Mononuclear cell (primary cell): ENCODE data around the gene C1orf115. TPM values are rescaled to one million over a fixed set of nuclear protein-coding genes. Genes with fewer than 3 reads are reported as not detected.
"Not testable (repeated sequence)": the region's sequence is repeated elsewhere in the genome, so short reads cannot be mapped to it uniquely, and the experiment has no call there.

ENCODE experiments used
- H3K27me3 ChIP-seq: 2 replicates; pipeline ENCODE4 v1.6.0; 2011; ENCODE audit warnings: low read length, control low read depth; ENCODE audit not compliant: insufficient read depth
- H3K4me1 ChIP-seq: 2 replicates; pipeline ENCODE4 v1.5.1; 2011; ENCODE audit warnings: mild to moderate bottlenecking, low read length, control low read depth; ENCODE audit not compliant: insufficient read depth
- H3K4me3 ChIP-seq: 2 replicates; pipeline ENCODE4 v1.5.1; 2011; ENCODE audit warnings: mild to moderate bottlenecking, low read length, moderate library complexity
- H3K9me3 ChIP-seq: 2 replicates; pipeline ENCODE4 v1.5.1; 2011; ENCODE audit warnings: low read depth, mild to moderate bottlenecking, control low read depth, low read length
- total RNA-seq: library from RNA; depleted of rRNA; stranded (reverse); fragments of >200 nt; gene quantifications from one replicate; pipeline ENCODE4 v1.2.3, GENCODE V29; 2012

Gene C1orf115, protein sequence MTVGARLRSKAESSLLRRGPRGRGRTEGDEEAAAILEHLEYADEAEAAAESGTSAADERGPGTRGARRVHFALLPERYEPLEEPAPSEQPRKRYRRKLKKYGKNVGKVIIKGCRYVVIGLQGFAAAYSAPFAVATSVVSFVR
- total RNA-seq = 1.3 TPM

DNA sequence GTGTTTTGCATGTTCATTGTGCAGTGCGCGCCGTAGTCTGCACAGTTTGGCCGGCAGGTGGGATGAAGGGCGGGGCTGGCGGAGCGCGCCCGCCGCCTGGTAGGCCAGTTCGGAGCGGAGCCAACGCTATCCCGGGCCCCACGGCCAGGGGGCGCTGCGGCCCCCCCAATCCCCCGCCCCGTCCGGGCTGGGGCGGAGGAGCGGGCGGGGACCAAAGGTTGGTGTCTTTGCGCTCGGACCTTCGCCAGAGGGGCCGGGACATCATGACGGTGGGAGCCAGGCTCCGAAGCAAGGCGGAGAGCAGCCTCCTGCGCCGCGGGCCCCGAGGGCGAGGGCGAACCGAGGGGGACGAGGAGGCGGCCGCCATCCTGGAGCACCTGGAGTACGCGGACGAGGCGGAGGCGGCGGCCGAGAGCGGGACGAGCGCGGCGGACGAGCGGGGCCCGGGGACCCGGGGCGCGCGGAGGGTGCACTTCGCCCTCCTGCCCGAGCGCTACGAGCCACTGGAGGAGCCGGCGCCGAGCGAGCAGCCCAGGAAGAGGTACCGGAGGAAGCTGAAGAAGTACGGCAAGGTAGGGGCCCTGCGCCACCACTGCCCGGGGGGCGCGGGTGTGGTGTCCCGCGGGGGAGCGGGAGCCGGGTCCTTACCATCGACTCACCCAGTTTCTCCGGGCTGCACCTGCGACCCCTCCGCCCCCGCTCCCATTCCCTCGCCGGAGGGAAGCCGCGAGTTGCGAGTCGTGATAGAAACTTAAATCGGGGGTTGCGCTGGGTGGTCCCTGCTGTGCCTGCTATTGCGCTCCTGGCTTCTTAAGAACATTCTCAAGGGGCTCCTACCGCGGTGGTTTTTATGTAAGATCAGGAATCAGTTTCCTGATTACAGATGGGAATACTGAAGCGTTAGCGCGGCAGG, at the start of gene C1orf115:
Gene C1orf115 (plus strand): TSS at position 224 of the 913 bp plus-strand sequence. CDS start 40 bp downstream, at position 264.
- Histone ChIP-seq H3K4me1 (peaks cover 13% of the 10 kb centered on the region), H3K27me3 (peaks cover 30% of the 10 kb centered on the region), H3K4me3 (peak within 1 kb of the TSS; percentile 41), H3K9me3 (no peaks in the 10 kb centered on the region)

- Histone ChIP-seq H3K4me1 (no peaks in the 10 kb centered on the region), H3K9me3 (no peaks in the 10 kb centered on the region), H3K27me3 (no peaks in the 10 kb centered on the region), H3K4me3 (no peak overlapping the region)
These were observed 47.9 kb upstream of the C1orf115 start for GRCh38 chr1:220642285-220642684.

DNA sequence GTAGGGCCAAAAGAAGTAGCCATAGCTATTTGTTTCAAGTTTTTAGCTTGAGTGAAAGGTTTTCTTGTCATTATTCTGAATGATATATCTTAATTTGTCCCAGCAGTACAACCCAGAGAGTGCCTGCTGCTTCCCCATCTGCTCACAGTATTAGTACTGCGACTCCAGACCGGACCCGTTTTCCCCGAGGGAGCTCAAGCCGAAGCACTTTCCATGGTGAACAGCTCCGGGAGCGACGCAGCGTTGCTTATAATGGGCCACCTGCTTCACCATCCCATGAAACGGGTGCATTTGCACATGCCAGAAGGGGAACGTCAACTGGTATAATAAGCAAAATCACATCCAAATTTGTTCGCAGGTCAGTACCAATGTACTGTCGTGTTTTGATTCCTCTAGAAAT, 37.2 kb upstream of the C1orf115 start:
- Histone ChIP-seq H3K27me3 (no peaks in the 10 kb centered on the region), H3K9me3 (no peaks in the 10 kb centered on the region)

DNA sequence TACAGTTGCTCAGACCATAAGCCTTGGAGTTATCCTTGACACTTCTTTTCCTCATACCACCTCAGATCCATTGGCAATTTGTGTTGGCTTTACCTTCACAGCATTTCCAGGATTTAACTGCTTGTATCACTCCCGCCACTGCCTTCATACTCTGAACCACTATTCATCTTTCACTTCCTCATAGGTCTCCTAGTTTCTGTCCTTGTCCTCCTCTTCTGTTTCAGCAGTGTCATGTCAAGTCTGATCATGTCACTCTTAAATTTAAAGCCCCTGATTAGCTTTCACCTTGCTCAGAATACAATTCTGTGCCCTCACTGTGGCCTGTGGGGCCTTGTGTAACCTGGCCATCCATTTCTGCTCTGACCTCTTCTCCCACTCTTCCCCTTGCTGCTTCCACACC, 34.7 kb upstream of the C1orf115 start:
- Histone ChIP-seq H3K9me3 (no peaks in the 10 kb centered on the region), H3K4me3 (no peak overlapping the region), H3K4me1 (no peaks in the 10 kb centered on the region)

More for the DNA sequence above, 37.2 kb upstream of the C1orf115 start:
- H3K4me3 ChIP-seq = no peak overlapping the region
- no peaks in the 10 kb centered on the region for H3K4me1 ChIP-seq

GRCh38 chr1:220655961-220656740, 34.0 kb upstream of the C1orf115 start:
- Histone ChIP-seq H3K4me1 (no peaks in the 10 kb centered on the region), H3K27me3 (no peaks in the 10 kb centered on the region), H3K4me3 (no peak overlapping the region), H3K9me3 (no peaks in the 10 kb centered on the region)

More for the DNA sequence above, 34.7 kb upstream of the C1orf115 start:
- H3K27me3 ChIP-seq = no peaks in the 10 kb centered on the region

DNA sequence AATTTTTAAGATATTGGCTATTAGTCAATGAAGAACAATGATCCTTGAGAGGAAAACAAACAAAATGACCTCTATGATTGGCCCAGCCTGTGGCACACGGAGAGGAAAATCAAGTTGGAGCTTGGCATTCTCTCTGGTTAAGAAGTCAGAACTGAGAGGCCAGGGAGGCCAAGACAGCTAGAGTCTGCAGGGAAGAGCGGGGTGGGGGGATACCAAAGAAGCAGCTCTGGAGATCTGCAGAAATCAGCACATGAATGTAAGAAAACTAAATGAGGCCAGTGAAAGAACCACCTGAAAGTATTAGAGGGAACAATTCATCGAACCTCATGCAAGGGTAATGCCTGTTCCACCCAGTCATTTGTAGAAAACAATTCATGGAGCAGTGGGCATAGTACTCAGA, 23.8 kb upstream of the C1orf115 start:
- H3K4me1 ChIP-seq = no peaks in the 10 kb centered on the region
- H3K27me3 ChIP-seq = no peaks in the 10 kb centered on the region
- no peaks in the 10 kb centered on the region for H3K9me3 ChIP-seq
- no peak overlapping the region for H3K4me3 ChIP-seq

- no peaks in the 10 kb centered on the region for H3K4me1 ChIP-seq
- H3K27me3 ChIP-seq = no peaks in the 10 kb centered on the region
- no peak overlapping the region for H3K4me3 ChIP-seq
- H3K9me3 ChIP-seq = no peaks in the 10 kb centered on the region
These were observed 21.2 kb upstream of the C1orf115 start for GRCh38 chr1:220669005-220669404.

DNA sequence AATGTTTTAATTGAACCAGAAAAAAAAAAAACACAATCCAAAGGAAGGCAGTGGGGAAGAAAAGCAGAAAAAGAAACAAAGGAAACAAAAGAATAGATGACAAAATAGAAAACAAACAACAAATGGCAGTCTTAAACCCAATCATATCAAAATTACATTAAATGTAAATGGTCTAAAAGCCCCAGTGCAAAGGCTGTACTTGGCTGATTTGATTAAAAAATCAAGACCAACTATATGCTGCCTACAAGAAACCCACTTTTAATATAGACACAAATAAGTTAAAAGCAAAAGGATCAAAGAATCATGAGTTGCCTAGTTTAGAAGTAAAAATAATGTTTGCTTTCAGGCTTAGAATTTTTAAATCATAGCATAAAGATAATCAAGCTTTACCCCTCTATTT, 19.8 kb upstream of the C1orf115 start:
- no peak overlapping the region for H3K4me3 ChIP-seq
- no peaks in the 10 kb centered on the region for H3K9me3 ChIP-seq
- H3K27me3 ChIP-seq = no peaks in the 10 kb centered on the region
- H3K4me1 ChIP-seq = no peaks in the 10 kb centered on the region

DNA sequence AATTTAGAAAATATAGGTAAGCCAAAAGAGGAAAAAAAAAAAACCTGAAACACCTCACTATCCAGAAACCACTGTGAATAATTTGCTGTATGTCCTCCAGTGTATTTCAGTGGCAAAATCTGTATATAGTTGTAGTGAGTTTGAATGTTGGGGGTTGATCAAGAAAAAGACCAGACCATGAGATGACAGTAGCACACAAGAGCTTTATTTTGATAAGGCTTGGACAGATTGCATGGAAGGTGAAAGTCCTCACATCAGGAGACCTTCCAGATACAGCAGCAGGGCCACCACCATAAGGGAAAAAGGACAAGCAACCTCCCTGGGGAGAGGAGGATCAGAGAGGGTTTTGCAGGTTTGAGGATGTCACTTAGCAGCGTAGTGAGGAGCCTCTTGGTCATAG, 16.2 kb upstream of the C1orf115 start:
- no peaks in the 10 kb centered on the region for H3K9me3 ChIP-seq
- no peaks in the 10 kb centered on the region for H3K27me3 ChIP-seq
- H3K4me3 ChIP-seq = no peak overlapping the region
- H3K4me1 ChIP-seq = no peaks in the 10 kb centered on the region

DNA sequence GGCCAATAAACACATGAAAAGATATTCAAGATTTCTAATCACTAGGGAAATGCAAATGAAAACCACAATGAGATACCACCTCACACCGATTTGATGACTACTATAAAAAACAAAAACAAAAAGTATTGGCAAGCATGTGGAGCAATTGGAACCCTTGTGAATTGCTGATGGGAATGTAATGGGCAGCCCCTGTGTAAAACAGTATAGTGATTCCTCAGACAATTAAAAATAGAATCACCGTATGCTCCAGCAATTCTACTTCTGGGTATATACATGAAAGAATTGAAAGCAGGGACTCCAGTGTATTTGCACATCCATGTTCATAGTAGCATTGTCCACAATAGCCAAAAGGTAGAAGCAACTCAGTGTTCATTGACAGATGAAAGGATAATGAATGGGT, 12.9 kb upstream of the C1orf115 start:
- Histone ChIP-seq H3K4me1 (no peaks in the 10 kb centered on the region), H3K27me3 (no peaks in the 10 kb centered on the region), H3K9me3 (no peaks in the 10 kb centered on the region), H3K4me3 (no peak overlapping the region)

DNA sequence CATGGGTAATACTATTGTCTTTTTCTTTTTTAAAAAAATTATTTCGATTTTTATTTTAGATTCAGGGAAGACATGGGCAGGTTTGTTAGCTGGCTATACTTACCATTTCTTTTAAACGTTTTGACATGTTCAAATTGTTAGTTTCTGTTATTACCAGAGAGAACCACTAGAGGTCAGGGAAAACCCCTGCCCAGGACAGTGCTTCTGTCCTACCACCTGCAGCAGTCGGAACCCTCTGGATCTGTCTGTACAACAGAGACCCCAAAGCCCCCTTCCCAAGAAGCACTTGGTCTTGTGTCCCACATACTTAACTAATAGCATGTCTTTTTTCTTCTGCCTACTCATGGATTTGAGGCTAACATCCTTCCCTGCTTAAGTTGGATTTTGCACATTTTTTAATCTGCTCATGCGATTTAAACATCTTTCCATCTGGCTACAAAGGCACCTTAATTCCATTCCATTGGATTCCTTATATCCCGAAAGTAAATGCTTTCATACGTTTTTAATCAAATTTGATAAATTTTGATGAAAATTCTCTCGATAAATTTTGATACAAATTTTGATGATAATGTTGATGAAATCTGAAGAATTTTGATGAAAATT, 10.0 kb upstream of the C1orf115 start:
- Histone ChIP-seq H3K9me3 (no peaks in the 10 kb centered on the region), H3K4me1 (peaks cover 5% of the 10 kb centered on the region), H3K27me3 (no peaks in the 10 kb centered on the region), H3K4me3 (no peak overlapping the region)

DNA sequence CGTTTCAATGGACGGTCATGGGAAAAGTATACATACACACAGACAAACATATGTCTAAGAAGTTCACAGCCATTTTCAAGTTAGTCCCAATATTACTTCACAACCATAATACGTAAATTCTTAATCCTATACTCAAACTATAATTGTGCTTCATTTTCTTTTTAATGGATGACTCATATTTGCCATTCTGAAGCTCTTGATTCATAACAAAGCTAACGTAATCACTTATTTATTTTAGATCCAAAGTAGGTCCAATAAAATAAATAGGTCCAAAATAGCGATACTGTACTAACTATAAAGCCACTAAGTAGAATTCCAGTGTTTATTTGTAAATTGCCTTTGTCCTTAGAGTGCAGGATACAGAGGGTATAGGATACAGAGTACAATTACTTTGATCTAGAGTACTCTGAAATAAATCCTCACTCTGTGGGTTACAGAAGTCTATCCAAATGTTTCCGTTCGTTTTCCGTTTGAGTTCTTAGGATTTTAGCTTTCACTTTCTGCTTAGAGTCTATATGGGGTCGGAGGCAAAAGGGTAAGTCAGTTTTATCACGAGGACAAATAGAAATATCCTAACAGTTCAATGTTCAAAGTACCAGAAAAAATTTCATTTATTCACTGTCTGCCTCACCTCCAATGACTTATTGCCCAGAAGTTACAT, 8.8 kb upstream of the C1orf115 start:
- Histone ChIP-seq H3K27me3 (no peaks in the 10 kb centered on the region), H3K4me3 (no peak overlapping the region), H3K4me1 (peaks cover 6% of the 10 kb centered on the region), H3K9me3 (no peaks in the 10 kb centered on the region)

DNA sequence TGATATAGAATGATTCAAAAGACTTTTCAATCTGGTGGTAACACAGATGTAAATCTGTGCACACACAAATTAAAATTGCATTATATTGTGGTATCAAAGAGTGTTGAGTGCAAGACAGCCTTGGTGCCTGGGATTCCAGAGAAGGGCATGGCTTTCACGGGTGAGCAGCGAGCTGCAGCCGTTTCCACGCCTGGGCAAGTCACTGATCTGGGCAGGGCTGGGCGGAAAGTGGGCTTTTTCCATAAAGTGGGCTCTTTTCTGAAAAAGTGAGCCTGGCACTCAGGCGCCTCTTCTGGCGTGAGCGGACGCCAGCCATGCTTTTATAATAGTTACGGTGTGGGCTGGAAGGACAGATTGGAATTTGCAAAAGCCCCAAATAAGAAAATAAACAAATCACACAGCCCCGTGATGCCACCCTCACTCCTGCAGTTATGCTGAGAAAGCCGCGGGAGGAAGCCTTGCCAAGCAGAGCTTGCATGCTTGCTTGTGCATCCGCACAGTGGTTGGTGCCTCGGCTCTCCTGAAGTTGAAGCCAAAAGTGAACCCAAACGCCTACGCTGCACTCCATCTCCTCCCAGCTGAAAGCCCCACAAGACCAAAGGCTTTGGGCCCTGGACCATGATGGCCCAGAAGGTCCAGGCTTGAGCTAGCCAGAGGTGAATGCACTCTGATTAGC, 7.1 kb upstream of the C1orf115 start:
- Histone ChIP-seq H3K27me3 (no peaks in the 10 kb centered on the region), H3K4me1 (peaks cover 6% of the 10 kb centered on the region), H3K4me3 (no peak overlapping the region), H3K9me3 (no peaks in the 10 kb centered on the region)

DNA sequence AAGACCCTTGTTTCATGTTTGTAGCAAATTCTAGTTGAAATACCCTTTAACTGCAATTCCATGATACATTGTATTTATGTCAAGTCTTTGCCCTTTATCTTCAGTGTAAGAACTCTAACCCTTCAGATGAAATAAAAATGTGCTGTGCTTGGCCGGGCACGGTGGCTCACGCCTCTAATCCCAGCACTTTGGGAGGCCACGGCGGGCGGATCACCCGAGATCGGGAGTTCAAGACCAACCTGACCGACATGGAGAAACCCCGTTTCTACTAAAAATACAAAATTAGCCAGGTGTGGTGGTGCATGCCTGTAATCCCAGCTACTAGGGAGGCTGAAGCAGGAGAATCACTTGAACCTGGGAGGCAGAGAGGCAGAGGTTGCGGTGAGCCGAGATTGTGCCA, 6.4 kb upstream of the C1orf115 start:
- H3K27me3 ChIP-seq, H3K9me3 ChIP-seq, H3K4me1 ChIP-seq, H3K4me3 ChIP-seq: not testable (repeated sequence)
